Caki2 (cell line): ENCODE measurements around the gene TSPAN4. TPM values are rescaled to one million over a fixed set of nuclear protein-coding genes. Genes with fewer than 3 reads are reported as not detected.
A peak's percentile ranks its signal among the peaks of the same experiment; 100 is the strongest.

Experiments used
- DNase-seq: peaks from one replicate; pipeline ENCODE4 v3.0.0-alpha.2; 2015; ENCODE audit warnings: low read depth
- in situ Hi-C: cut with HindIII; loops from 2 replicates; pipeline ENCODE4 v1.10.0; 2016; ENCODE audit warnings: low sequenced_read_pairs, low pct_unique_long_range_greater_than_20kb, mixed read lengths
- total RNA-seq: library from RNA; depleted of rRNA; stranded (reverse); fragments of >200 nt; shearing (Covaris generic); gene quantifications from 2 replicates; pipeline ENCODE4 v1.2.3, GENCODE V29; 2014; ENCODE audit warnings: low replicate concordance

TSPAN4 gene
- total RNA-seq, 1 experiment from 2014 or later: 250 TPM

GRCh38 chr11:831118-831864 lies 11.4 kb upstream of the TSPAN4 start:
- in situ Hi-C loops: no loop called here

DNA sequence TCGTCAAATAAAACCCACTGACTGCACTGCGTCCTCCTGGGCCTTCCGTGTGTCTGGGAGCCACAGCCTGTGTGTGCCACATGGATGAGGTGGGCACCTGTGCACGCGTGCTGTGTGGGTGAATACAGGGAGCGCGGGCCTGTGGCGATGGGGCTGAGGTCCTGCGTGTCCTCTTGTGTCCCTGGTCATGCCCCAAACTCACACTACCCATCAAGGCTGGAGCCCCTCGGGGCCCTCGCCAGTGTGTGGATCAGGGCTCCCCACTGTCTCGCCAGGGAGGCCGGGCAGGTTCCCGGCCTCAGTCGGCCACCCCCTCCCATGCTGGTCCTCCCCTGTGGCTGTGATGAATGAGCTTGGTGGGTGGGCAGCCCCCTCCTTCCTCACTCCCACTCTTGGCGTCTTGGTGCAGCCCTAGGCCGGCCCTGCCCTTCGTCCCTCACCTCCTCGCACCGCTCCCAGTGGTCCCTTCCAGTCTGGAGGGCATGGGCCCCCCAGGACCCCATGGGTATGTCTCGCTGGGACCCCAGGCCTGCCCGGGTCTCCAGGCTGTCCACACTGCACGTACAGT lies 10.6 kb upstream of the TSPAN4 start:
- in situ Hi-C loops: no loop called here
- DNase-seq: no peak

More at GRCh38 chr11:831118-831864, 11.4 kb upstream of the TSPAN4 start:
- peak; percentile 51 for DNase-seq

- in situ Hi-C loops: no loop called here
- DNase-seq: peak; percentile 71
Observed at GRCh38 chr11:832529-833113, 10.0 kb upstream of the TSPAN4 start, which contains the start of gene CD151. Gene CD151 (plus strand): TSS chr11:832952. CDS start chr11:836070, 3,118 bp downstream.

DNA sequence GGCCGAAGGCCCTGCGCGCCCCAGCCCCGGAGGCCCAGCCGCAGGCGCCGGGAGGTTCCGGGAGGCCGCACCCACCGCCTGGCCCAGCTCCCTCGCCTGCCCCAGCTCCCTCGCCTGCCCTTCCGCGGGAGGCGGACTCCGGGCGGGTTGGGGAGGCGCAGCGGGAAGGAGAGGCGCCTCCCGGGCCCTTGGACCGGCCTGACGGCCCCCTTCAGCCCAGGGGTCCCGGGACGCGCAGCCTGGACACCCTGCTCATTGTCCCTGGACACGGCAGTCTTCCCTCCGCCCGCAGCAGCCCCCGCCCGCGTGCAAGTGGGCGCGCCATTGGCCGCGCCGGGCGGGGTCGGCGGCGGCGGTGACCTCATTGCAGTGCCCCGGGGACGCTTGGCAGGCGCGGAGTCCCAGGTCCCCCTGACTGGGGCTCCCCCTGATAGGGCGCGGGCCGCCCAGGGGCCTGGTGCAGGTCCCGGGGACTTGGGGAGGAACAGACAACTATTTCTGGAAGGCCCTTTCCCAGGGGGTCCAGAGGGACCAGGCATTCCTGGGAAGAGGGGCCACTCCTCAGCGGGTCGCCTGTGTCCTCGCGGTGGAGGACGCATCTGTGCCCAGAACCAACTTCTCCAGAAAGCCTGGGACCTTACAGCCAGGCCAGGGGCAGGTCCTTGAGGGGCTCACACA lies 9.4 kb upstream of the TSPAN4 start:
- in situ Hi-C loops: no loop called here

GRCh38 chr11:833849-834311 lies 8.8 kb upstream of the TSPAN4 start:
- DNase-seq: peak; percentile 55
- in situ Hi-C loops: no loop called here

More for the DNA sequence above, 9.4 kb upstream of the TSPAN4 start:
- DNase-seq: peak; percentile 70

GRCh38 chr11:834371-835316 lies 8.0 kb upstream of the TSPAN4 start:
- in situ Hi-C loops: no loop called here
- DNase-seq: peak; percentile 98

GRCh38 chr11:836274-836673 lies 6.4 kb upstream of the TSPAN4 start:
- in situ Hi-C loops: no loop called here

DNA sequence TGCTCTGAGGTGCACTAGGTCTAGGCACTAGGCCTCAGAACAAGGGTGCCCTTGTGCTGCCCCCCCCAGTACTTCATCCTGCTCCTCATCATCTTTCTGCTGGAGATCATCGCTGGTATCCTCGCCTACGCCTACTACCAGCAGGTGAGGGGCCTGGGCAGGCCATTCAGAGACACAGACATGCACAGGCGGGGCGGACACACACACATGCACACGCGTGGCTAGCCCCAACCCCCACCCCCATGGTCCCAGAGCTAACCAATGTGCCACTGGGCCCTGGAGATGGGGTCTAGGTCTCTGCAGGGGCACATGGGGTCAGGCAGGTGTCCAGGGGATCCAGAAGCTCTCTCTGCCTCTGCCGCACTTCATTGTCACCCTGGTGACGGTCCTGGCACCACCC lies 6.0 kb upstream of the TSPAN4 start:
- no peak for DNase-seq
- in situ Hi-C loops: no loop called here

More at GRCh38 chr11:836274-836673, 6.4 kb upstream of the TSPAN4 start:
- no peak for DNase-seq

DNA sequence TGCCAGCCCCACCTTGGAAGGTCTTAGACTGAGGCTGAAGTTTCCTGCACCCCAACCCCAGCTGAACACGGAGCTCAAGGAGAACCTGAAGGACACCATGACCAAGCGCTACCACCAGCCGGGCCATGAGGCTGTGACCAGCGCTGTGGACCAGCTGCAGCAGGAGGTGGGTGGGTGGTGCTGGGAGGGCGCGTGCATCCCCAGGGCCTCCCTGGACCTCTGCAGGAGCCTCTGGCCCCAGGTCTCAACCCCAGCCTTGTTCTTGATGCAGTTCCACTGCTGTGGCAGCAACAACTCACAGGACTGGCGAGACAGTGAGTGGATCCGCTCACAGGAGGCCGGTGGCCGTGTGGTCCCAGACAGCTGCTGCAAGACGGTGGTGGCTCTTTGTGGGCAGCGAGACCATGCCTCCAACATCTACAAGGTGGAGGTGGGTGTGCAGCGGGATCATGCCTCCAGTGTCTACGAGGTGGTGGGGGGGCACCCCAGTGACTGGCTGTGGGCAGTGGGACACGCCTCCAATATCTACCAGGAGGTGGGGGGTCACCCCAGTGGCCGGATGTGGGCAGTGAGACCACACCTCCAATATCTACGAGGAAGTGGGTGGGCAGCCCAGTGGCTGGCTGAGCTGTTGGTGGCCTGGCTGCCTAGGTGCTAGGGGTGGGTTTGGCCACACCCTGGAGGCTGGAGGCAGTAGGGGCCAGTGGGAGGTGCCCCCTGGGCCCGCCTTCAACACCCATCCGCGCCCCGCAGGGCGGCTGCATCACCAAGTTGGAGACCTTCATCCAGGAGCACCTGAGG lies 5.3 kb upstream of the TSPAN4 start:
- no peak for DNase-seq
- in situ Hi-C loops: no loop called here

GRCh38 chr11:837990-838307 lies 4.7 kb upstream of the TSPAN4 start:
- no peak for DNase-seq
- in situ Hi-C loops: no loop called here

DNA sequence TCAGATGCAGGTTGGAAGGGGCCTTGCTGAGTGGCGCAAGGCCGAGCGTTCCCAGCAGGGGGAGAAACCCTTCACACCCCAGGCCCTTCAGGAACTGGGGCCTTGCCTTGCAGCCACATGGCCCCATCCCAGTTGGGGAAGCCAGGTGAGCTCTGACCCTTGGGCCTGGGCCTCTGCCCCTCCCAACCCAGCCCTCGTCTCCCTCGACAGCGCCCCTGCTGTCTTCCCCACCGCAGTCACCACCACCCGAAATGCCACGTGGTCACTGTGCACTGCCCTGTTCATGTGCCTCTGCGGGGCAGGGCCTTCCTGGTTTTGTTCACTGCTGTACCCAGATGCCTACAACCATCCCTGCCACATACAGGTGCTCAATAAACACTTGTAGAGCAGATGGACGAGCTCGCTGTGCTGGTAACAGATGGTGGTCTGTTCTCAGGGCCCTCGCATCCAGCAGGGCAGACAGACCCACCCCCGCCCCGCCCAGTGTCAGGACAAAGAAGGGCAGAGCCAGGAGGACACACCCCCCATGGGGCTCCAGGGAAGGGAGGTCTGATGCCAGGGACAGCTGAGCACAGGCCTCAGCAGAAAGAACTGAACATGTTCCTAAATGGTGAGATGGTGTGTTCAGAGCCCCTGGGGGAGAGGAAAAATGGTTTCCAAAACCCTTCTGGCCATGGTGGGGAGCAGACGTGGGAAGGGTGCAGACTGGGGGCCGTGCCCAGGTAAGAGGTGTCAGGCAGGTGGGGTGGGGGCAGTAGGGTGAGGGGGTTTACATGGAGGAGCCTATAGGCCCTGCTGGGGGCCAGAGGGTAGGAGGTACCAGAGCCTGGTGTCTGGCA lies 4.0 kb upstream of the TSPAN4 start:
- no peak for DNase-seq
- in situ Hi-C loops: no loop called here

GRCh38 chr11:839280-839623 lies 3.4 kb upstream of the TSPAN4 start:
- no peak for DNase-seq
- in situ Hi-C loops: no loop called here

GRCh38 chr11:839875-840617 lies 2.6 kb upstream of the TSPAN4 start:
- in situ Hi-C loops: no loop called here
- no peak for DNase-seq

DNA sequence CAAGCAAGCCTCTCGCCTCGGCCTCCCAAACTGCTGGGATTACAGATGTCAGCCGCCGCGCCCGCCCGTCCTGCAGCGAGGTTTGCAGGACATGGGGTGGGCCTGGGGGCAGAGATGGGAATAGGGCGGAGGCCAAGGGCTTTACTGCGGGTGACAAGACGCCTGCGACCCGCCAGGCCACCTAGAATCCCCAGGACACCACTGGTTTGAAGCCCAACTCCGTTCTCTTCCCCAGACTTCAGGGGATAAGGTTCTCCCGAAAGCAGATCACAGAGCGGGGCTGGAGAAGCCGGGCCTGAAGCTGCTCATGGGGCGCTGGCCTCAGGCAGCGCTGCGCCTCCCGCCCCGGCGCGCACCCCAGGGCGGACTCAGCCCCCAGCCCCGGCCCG lies 677 bp upstream of the TSPAN4 start:
- in situ Hi-C loops: no loop called here
- DNase-seq: no peak

DNA sequence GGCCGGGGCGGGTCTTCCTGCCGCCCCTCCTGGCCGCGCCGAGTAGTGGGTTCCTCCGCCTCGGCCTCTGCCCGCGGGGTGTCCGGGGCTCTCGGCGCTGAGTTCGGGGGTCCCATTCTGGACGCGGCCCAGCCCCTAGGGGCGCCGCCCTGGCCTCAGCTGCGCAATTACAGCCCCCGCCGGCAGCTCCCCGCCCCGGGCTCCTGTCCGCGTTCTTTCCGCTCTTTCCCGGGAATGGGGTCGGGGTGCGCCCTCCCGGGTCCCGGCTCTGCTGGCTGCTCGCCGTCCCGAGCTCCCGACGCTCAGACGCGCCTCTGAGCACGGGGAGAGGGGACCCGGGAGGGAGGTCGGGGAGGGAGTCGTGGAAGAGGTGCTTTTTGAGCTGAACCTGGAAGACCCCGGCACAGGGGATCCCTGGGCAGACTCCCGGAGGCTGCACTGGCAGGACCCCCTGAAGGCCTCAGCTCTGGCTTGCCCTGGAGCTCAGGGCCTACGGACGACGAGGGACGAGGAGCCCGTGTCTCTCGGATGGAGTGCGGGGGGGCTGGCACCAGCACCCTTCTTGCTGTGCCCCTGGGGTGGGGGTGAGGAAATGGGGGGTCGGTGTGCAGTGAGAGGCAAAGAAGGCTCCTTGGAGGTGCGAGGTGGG lies 558 bp downstream of the TSPAN4 start:
- in situ Hi-C loops: no loop called here
- DNase-seq: no peak
